ENCODE measurements around the gene BST1.
"Not testable (repeated sequence)": the region's sequence is repeated elsewhere in the genome, so short reads cannot be mapped to it uniquely, and the experiment has no call there.

Gene BST1

GRCh38 chr4:15756361-15756861 lies 53.5 kb downstream of the BST1 start:
- no peak for TF ChIP-seq CTCF (IDR thresholded peaks at IDR 0.05; ENCODE audit: low read depth, low read length)
- DNase-seq (ENCODE audit: extremely low read depth, low read depth): no peak

GRCh38 chr4:15757054-15757453 lies 54.2 kb downstream of the BST1 start:
- no peak for DNase-seq (ENCODE audit: extremely low read depth, low read depth)
- no peak for TF ChIP-seq CTCF (IDR thresholded peaks at IDR 0.05; ENCODE audit: low read depth, low read length)

GRCh38 chr4:15758294-15758693 lies 55.4 kb downstream of the BST1 start:
- no peak for TF ChIP-seq CTCF (IDR thresholded peaks at IDR 0.05; ENCODE audit: low read depth, low read length)
- no peak for DNase-seq (ENCODE audit: extremely low read depth, low read depth)

GRCh38 chr4:15762460-15762859 lies 59.6 kb downstream of the BST1 start:
- DNase-seq (ENCODE audit: extremely low read depth, low read depth): not testable (repeated sequence)

GRCh38 chr4:15765391-15765790 lies 62.5 kb downstream of the BST1 start:
- no peak for TF ChIP-seq CTCF (IDR thresholded peaks at IDR 0.05; ENCODE audit: low read depth, low read length)
- no peak for DNase-seq (ENCODE audit: extremely low read depth, low read depth)

GRCh38 chr4:15765910-15766697 lies 63.2 kb downstream of the BST1 start:
- DNase-seq (ENCODE audit: extremely low read depth, low read depth): no peak
- no peak for TF ChIP-seq CTCF (IDR thresholded peaks at IDR 0.05; ENCODE audit: low read depth, low read length)

GRCh38 chr4:15766821-15767220 lies 64.0 kb downstream of the BST1 start:
- DNase-seq (ENCODE audit: extremely low read depth, low read depth): no peak
- no peak for TF ChIP-seq CTCF (IDR thresholded peaks at IDR 0.05; ENCODE audit: low read depth, low read length)

- DNase-seq (ENCODE audit: extremely low read depth, low read depth): no peak
- no peak for TF ChIP-seq CTCF (IDR thresholded peaks at IDR 0.05; ENCODE audit: low read depth, low read length)
Observed at GRCh38 chr4:15769202-15769601, 66.3 kb downstream of the BST1 start.
